A549 (cell line): Measurements from ENCODE around the gene CMTM1.

Experiments used
- MYC ChIP-seq: IDR thresholded peaks from 2 replicates; pipeline ENCODE4 v1.6.1; 2012; ENCODE audit warnings: mild to moderate bottlenecking, inconsistent platforms, low read length, improper control_type of control experiment, borderline replicate concordance
- RARB ChIP-seq: fragments of 250-450 bp; sonication (Bioruptor Pico); IDR thresholded peaks from 2 replicates; pipeline ENCODE4 v1.8.0; 2021; ENCODE audit warnings: mild to moderate bottlenecking, moderate library complexity

- TF ChIP-seq RARB (no peak), MYC (no peak)
Observed at GRCh38 chr16:66588981-66589713, 22.9 kb downstream of the CMTM1 start.
